Measurements from ENCODE around the gene DCAF8.
A peak's percentile ranks its signal among the peaks of the same experiment; 100 is the strongest.

The DCAF8 gene

DNA sequence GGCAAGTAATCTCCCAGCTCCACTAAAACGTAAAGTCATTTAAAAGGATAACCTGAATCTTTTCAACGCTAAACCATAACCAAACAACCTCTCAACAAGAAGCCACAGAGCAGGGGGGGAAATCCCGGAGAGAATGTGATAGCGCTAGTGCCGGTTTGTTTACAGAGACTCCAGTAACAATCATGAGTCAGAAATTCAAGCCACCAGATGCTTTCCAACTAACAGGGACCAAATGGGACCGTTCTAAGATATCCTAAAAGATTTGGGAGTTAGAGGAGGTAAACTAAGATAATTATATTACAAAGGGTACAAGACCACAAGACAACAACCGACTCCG is 825 bp downstream of the DCAF8 start:
- peak; percentile 64 to 82 (median 72) for DNase-seq

GRCh38 chr1:160260406-160261382 is 1.7 kb downstream of the DCAF8 start:
- peak in 2 of 3 experiments; percentile 38 to 71 for DNase-seq

- DNase-seq, result no peak
These were observed 4.1 kb downstream of the DCAF8 start for GRCh38 chr1:160258177-160258798.

- DNase-seq, result no peak
These were observed 4.8 kb downstream of the DCAF8 start for GRCh38 chr1:160257411-160258015.

- no peak for DNase-seq
These were observed 5.8 kb downstream of the DCAF8 start for GRCh38 chr1:160256396-160257046.

DNA sequence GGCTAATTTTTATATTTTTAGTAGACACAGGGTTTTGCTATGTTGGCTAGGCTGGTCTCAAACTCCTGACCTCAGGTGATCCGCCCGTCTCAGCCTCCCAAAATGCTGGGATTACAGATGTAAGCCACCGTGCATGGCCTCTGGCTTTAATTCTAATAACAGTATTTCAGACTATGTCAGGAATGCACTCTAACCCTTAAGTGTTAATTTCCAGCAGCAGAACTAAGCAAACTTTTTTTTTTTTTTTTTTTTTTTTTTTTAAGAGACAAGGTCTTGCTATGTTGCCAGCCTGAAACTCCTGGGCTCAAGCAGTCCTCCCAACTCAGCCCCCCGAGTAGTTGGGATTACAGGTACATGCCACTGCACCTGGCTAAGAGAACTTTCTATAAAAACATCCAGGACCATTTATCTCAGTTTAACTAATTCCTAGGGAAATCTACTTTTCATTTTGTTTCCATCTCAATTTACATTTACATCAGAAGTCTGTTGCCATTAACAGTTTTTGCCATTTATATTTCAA is 6.5 kb downstream of the DCAF8 start:
- no peak for DNase-seq

GRCh38 chr1:160251687-160252526 is 10.4 kb downstream of the DCAF8 start:
- DNase-seq, result peak; percentile 51 to 85 (median 77)

DNA sequence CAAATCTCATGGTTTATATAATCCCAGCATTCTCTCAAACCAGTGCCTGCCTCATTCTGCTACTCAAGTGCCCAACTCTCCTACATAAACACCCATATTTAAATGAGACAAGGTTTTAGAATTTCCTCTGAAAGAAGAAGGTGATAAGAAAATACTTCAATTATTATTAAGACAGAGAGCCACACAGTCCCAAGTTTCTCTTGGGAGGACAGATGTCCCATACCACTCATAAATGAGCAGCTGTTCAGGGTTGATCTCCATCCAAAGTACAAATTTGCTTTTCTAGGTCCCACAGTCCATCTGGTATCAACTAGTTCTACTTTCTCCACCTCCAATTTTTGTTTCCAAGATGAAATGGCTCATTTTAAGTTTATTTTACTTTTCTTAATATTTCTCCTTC is 11.3 kb downstream of the DCAF8 start:
- DNase-seq, result no peak

GRCh38 chr1:160247053-160247452 is 15.3 kb downstream of the DCAF8 start:
- no peak for DNase-seq

- DNase-seq, result no peak
These were observed 16.9 kb downstream of the DCAF8 start for GRCh38 chr1:160245434-160245833.

DNA sequence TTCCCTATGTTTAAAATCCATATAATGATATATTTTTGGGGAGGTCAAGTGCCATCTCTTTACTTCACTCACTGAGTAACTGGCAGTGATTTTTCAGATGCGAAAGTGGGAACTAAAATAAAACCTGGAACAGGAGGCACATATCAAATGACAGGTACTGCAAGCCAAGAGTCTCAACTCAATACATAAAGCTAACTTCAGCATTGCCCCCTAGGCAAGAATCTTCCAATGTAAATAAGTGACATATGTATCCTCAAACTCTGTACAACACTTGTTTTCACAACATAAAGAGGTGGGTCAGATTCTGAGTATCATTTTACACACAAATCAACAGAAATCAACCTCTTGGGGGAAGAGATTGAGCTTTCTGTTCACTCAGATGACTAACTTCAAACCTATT is 18.1 kb downstream of the DCAF8 start:
- DNase-seq, result peak in 1 of 3 experiments; percentile 11

- no peak for DNase-seq
These were observed 18.6 kb downstream of the DCAF8 start for GRCh38 chr1:160243767-160244166.

DNA sequence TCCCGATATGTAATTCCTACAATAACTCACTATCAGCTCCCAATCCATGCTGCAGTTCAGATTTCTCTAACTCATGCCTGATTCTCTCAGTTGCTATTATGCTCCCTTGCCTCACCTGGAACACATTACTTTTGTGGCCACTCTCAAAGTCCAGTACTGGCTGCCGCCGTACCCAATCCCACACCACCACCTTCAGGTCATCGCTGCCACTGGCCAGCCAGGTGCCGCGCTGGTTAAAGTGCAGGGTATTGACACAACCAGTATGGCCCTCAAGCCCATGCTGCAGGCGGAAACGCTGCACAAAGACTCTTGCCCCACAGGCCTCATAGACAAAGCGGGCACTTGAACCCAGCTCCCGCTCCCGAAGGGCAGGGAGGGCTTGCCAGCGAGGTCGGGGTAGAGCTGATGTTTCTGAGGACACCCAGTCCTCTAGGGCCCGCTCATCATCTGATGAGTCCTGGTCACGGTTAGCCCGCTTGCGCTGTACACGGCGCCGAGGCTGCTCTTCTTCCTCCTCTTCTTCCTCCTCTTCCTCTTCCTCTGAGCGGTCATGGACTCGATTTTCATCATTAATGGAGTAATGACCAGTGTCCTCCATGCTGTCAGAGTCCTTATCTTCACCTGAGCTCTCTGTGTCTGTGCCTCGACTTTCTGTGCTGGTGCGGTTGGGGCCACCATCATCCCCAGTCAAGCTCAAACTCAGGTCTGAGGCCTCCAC is 22.6 kb downstream of the DCAF8 start:
- no peak for DNase-seq

DNA sequence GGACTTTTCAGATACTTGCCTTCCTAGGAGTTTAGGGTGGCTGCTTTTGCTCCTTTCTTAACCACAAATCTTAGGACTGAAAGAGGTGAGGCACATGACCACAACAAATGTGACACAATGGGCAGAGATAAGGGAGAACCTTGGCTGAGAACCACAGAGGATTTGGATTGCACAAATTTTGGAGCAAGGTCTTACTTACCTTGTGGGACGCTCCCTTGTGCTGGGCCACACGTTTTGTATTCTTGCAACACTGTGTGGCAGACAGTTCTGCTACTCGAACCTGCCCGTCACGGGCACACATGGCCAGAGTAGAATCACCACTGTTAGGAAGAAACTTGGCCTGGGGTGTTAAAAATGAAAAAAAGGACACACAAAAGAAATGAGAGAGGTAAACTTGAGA is 23.9 kb downstream of the DCAF8 start:
- no peak for DNase-seq

DNA sequence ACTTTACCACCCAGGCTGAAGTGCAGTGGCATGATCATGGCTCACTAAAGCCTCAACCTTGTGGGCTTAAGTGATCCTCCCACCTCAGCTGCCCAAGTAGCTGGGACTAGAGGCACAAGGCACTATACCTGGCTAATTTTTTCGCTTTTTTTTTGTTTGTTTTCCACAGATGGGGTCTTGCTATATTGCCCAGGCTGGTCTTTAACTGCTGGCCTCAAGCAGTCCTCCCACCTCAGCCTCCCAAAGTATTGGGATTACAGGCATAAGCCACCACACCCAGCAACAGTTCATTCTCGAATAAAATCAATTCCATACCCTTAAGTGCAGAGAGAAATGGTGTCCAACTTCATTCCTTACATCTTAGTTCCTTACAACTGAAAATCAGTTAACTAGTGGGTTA is 24.8 kb downstream of the DCAF8 start:
- DNase-seq, result no peak

DNA sequence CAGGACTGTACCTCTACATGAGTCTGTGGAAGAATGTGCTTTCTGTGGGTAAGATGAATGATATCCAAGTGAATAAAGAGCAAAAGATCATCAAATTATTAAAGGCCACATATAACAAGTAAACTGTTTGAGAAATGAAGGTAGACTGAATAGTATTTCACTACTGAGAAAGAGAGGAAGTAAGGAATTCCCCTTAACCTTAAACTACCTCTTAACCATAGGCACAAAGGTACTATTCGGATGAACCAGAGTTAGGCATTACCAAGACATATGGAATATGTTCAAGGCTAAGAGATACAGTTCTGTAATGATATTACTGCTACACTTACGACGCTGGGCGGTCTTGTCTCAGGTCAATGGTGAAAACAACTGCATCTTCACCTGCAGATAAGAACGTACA is 25.5 kb downstream of the DCAF8 start:
- DNase-seq, result no peak

DNA sequence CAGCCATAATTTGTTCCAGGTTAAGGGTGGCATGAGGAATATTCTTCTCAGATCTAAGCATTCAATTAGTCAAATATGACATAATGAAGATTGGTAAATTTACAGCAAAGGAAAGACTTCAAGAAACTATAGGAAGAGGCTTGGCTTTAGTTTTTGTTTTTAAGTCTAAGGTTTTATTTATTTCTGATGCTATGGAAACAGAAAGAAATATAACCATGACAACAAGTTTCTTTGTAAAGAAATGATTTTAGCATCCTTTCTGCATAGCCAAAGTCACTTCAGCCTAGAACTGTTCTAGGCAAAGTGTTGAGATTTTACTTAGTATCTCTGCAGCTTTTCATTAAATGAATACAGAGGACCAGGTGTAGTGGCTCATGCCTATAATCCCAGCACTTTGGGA is 29.4 kb downstream of the DCAF8 start:
- no peak for DNase-seq

GRCh38 chr1:160228431-160228830 is 33.9 kb downstream of the DCAF8 start:
- no peak for DNase-seq

GRCh38 chr1:160227561-160227960 is 34.8 kb downstream of the DCAF8 start:
- DNase-seq, result no peak

- no peak for DNase-seq
These were observed 35.3 kb downstream of the DCAF8 start for GRCh38 chr1:160227034-160227433.

DNA sequence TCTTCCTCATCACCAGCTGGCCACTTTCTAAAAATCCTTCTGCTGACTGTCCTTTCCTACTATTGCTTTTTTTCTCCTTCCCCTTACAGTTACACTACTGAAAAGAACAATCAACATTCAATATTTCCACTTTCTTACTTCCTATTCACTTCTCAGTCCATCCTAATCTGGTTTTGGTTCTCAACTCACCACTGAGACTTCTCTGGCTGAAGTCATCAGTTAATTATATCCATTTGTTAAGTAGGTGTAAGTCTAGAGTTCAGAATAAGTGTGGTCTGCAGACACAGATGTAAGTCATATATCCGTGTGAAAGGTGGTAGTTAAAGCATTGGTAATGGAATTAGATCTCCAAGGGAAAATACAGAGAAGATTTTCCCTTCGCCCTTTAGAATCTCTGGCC is 35.7 kb downstream of the DCAF8 start:
- DNase-seq, result no peak

- no peak for DNase-seq
These were observed 37.0 kb downstream of the DCAF8 start for GRCh38 chr1:160225345-160225744.

Data from NCI-H1417 (cell line).